ENCODE data around the gene KIAA1217. TPM values are rescaled to one million over a fixed set of nuclear protein-coding genes. Genes with fewer than 3 reads are reported as not detected.
A peak's percentile ranks its signal among the peaks of the same experiment; 100 is the strongest.

KIAA1217 gene
- total and polyA plus RNA-seq, 2 of the 8 experiments (the other 6 are each of a cell fraction or from before 2014, with no cell fraction given), result 4.5 to 15.6 TPM

- no peak for FAIRE-seq
Measured at GRCh38 chr10:24162206-24162985, 46.5 kb upstream of the KIAA1217 start.

More at GRCh38 chr10:24162206-24162985, 46.5 kb upstream of the KIAA1217 start:
- no peak overlapping the region for H3K4me2 ChIP-seq (ENCODE audit: insufficient read depth in 1 of 2, low read depth in 2 of 2, low read length in 2 of 2)
- no peak overlapping the region for H4K8ac ChIP-seq (ENCODE audit: extremely low read depth, insufficient read depth, low read length)
- no peaks in the 10 kb centered on the region for H3K36me3 ChIP-seq (ENCODE audit: control insufficient read depth in 2 of 4, insufficient read depth in 4 of 4, low read length in 3 of 4)
- 0 out of 2 replicates have a peak overlapping the region, but pooled peaks have one; percentile 25 for H2AFZ ChIP-seq (ENCODE audit: low read length)
- H3K4me1 ChIP-seq (replicated peaks in 1 of 4; ENCODE audit: control insufficient read depth in 3 of 4, insufficient read depth in 4 of 4, low read length in 3 of 4), result no peaks in the 10 kb centered on the region
- no peaks in the 10 kb centered on the region for H3K9me3 ChIP-seq (ENCODE audit: insufficient read depth in 2 of 2, low read depth in 1 of 2, low read length in 1 of 2)
- H3K9ac ChIP-seq (replicated peaks in 1 of 4; ENCODE audit: extremely low read depth in 1 of 4, low read depth in 3 of 4, low read length in 3 of 4), result no peak overlapping the region
- no peak overlapping the region for H2BK120ac ChIP-seq (replicated peaks; ENCODE audit: low read depth, low read length)
- TF ChIP-seq RAD21 (IDR thresholded peaks at IDR 0.05 in 1 of 2, conservative IDR thresholded peaks at IDR 0.05 in 1 of 2; ENCODE audit: low read depth in 2 of 2, low read length in 2 of 2) (peak in 1 of 2 experiments; percentile 38; a peak in 1 of 4 replicates), RBBP5 (IDR thresholded peaks at IDR 0.05; ENCODE audit: borderline replicate concordance, low read depth, low read length) (no peak), TAF1 (IDR thresholded peaks at IDR 0.05; ENCODE audit: low read depth, low read length) (no peak), POLR2A (IDR thresholded peaks at IDR 0.05; ENCODE audit: control extremely low read depth in 1 of 2, low read depth in 2 of 2, low read length in 2 of 2) (no peak), HDAC2 (IDR thresholded peaks at IDR 0.05; ENCODE audit: borderline replicate concordance in 1 of 2, low read depth in 2 of 2, low read length in 2 of 2) (no peak), EZH2 (IDR thresholded peaks at IDR 0.05; ENCODE audit: low read depth, low read length, severe bottlenecking) (no peak)
- H2BK20ac ChIP-seq (ENCODE audit: low read length), result no peak overlapping the region
- no peak for DNase-seq (ENCODE audit: low read depth in 1 of 2, low spot score in 2 of 2)
- H3K27ac ChIP-seq (ENCODE audit: low read depth, low read length), result no peak overlapping the region
- no peak overlapping the region for H2BK15ac ChIP-seq (ENCODE audit: low read length)
- H4K91ac ChIP-seq (replicated peaks; ENCODE audit: insufficient read length, low read length), result no peak overlapping the region
- no peaks in the 10 kb centered on the region for H3K23me2 ChIP-seq (ENCODE audit: low read depth, low read length)
- no peak overlapping the region for H3K4me3 ChIP-seq (ENCODE audit: extremely low read depth in 1 of 4, insufficient read depth in 2 of 4, low read depth in 3 of 4, low read length in 4 of 4)
- H3K79me1 ChIP-seq (ENCODE audit: low read depth, low read length), result no peaks in the 10 kb centered on the region
- H4K5ac ChIP-seq (ENCODE audit: insufficient read length, low read depth, low read length), result no peak overlapping the region
- H4K20me1 ChIP-seq (replicated peaks in 1 of 2; ENCODE audit: control insufficient read depth in 1 of 2, insufficient read depth in 2 of 2, low read length in 2 of 2), result no peaks in the 10 kb centered on the region
- H3K27me3 ChIP-seq (replicated peaks in 1 of 4; ENCODE audit: control insufficient read depth in 3 of 4, extremely low read depth in 1 of 4, insufficient read depth in 3 of 4, low read length in 3 of 4), result no peaks in the 10 kb centered on the region
- no peak overlapping the region for H3K18ac ChIP-seq (ENCODE audit: extremely low read depth, low read length)
- no peak overlapping the region for H3K23ac ChIP-seq (ENCODE audit: insufficient read length)
- no peak overlapping the region for H2BK5ac ChIP-seq (ENCODE audit: low read depth, low read length)
- ChIA-PET CTCF (ENCODE audit: partially characterized antibody) (interaction anchor here (0.5 to 1.5 kb wide), 3 partner anchors 21 to 357 kb away, joined by 3 to 6 read pairs (median 3); no protein-coding TSS in a partner anchor), POLR2A (ENCODE audit: partially characterized antibody) (no interaction called here)
- no peak overlapping the region for H2AK5ac ChIP-seq (ENCODE audit: low read depth, low read length)
- 72% methylated on average over 4 of the region's 4 CpGs; no CpG with 5 or more reads in 1 of the 2 experiments for WGBS, 2 experiments (ENCODE audit: extremely low coverage in 1 of 2, insufficient coverage in 1 of 2, insufficient read length in 1 of 2, insufficient replicate concordance in 2 of 2, low coverage in 1 of 2, low lambda C conversion rate in 2 of 2, missing lambda C conversion rate in 1 of 2)
- H2BK12ac ChIP-seq (ENCODE audit: low read depth, low read length), result no peak overlapping the region
- H3K56ac ChIP-seq (replicated peaks; ENCODE audit: insufficient read length, low read depth, low read length), result no peak overlapping the region
- no peaks in the 10 kb centered on the region for H3K79me2 ChIP-seq (ENCODE audit: control insufficient read depth in 1 of 2, insufficient read depth in 2 of 2, low read length in 2 of 2)
- H3K4ac ChIP-seq (replicated peaks; ENCODE audit: insufficient read length, low read depth, low read length), result no peak overlapping the region
- no peak overlapping the region for H3K14ac ChIP-seq (ENCODE audit: insufficient read length)

All from H1 (cell line).